ENCODE results near the gene NUP98. TPM values are rescaled to one million over a fixed set of nuclear protein-coding genes. Genes with fewer than 3 reads are reported as not detected.
A peak's percentile ranks its signal among the peaks of the same experiment; 100 is the strongest.

The NUP98 gene
- total RNA-seq, 6 experiments from 2014 or later = 29.7 to 69.0 (median 34.3) TPM

GRCh38 chr11:3807909-3808860, 10.8 kb upstream of the NUP98 start, which contains the start of gene PGAP2:
TSS of gene PGAP2 (plus strand) at chr11:3808560. CDS start at chr11:3811260, 2,700 bp downstream.
- H3K27ac ChIP-seq = peak within 1 kb of the TSS; percentile 41 to 65 (median 60)
- no peaks in the 10 kb centered on the region for H3K27me3 ChIP-seq
- 2% methylated on average over 21 of the region's 55 CpGs for WGBS (ENCODE audit: insufficient coverage, low coverage, low lambda C conversion rate, missing lambda C conversion rate)
- peak within 1 kb of the TSS; percentile 79 to 91 (median 85) for H3K4me3 ChIP-seq
- peaks cover 0 to 11% (median 2%) of the 10 kb centered on the region in 4 donors for H3K4me1 ChIP-seq
- intact Hi-C loops (cut with DNase I) = no loop called here
- DNase-seq (peak; percentile 72 to 80 (median 74)), ATAC-seq (peak; percentile 83 to 84 (median 83))
- TF ChIP-seq POLR2A (IDR thresholded peaks at IDR 0.05) = no peak
- TF ChIP-seq, protein P1, sequence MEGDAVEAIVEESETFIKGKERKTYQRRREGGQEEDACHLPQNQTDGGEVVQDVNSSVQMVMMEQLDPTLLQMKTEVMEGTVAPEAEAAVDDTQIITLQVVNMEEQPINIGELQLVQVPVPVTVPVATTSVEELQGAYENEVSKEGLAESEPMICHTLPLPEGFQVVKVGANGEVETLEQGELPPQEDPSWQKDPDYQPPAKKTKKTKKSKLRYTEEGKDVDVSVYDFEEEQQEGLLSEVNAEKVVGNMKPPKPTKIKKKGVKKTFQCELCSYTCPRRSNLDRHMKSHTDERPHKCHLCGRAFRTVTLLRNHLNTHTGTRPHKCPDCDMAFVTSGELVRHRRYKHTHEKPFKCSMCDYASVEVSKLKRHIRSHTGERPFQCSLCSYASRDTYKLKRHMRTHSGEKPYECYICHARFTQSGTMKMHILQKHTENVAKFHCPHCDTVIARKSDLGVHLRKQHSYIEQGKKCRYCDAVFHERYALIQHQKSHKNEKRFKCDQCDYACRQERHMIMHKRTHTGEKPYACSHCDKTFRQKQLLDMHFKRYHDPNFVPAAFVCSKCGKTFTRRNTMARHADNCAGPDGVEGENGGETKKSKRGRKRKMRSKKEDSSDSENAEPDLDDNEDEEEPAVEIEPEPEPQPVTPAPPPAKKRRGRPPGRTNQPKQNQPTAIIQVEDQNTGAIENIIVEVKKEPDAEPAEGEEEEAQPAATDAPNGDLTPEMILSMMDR (IDR thresholded peaks at IDR 0.05) = peak; percentile 46 to 67 (median 65)
- no peaks in the 10 kb centered on the region for H3K36me3 ChIP-seq
- no peaks in the 10 kb centered on the region for H3K9me3 ChIP-seq

DNA sequence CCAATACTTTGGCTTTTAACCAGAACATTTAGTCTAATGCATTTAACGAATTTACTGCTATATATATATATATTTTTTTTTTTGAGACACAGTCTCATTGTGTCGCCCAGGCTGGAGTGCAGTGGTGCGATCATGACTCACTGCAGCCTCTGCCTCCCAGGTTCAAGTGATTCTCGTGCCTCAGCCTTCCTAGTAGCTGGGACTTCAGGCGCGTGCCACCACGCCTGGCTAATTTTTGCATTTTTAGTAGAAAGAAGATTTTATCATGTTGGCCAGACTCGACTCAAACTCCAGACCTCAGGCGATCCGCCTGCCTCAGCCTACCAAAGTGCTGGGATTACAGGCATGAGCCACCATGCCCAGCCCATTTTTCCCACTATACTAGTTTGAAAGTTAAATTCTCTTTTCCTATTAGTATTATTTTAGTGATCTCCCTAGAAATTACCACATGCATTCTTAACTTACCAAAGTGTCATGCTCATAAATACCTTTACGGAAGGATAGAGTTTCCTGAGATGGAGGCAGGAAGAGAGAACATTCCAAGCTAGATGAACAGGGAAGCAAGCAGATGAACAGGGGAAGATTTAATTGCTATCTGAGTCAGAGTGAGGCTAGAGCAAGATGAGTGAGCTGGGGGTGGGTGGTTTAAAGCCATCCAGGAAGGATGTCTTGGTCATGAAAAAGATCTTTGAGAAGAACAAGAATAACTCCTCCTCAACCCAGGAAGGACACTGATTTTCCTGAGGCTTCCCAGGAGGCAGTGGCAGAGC, 6.6 kb upstream of the NUP98 start:
- peaks cover 0 to 3% (median 0%) of the 10 kb centered on the region in 4 donors for H3K4me1 ChIP-seq
- no peaks in the 10 kb centered on the region for H3K36me3 ChIP-seq
- no peak for TF ChIP-seq POLR2A (IDR thresholded peaks at IDR 0.05)
- TF ChIP-seq, protein P1 (IDR thresholded peaks at IDR 0.05) = no peak
- WGBS (ENCODE audit: insufficient coverage, low coverage, low lambda C conversion rate, missing lambda C conversion rate) = 89% methylated on average over 10 of the region's 11 CpGs
- no peak overlapping the region for H3K27ac ChIP-seq
- no peaks in the 10 kb centered on the region for H3K9me3 ChIP-seq
- no peaks in the 10 kb centered on the region for H3K27me3 ChIP-seq
- ATAC-seq (no peak), DNase-seq (no peak)
- no peak overlapping the region for H3K4me3 ChIP-seq
- intact Hi-C loops (cut with DNase I) = no loop called here

DNA sequence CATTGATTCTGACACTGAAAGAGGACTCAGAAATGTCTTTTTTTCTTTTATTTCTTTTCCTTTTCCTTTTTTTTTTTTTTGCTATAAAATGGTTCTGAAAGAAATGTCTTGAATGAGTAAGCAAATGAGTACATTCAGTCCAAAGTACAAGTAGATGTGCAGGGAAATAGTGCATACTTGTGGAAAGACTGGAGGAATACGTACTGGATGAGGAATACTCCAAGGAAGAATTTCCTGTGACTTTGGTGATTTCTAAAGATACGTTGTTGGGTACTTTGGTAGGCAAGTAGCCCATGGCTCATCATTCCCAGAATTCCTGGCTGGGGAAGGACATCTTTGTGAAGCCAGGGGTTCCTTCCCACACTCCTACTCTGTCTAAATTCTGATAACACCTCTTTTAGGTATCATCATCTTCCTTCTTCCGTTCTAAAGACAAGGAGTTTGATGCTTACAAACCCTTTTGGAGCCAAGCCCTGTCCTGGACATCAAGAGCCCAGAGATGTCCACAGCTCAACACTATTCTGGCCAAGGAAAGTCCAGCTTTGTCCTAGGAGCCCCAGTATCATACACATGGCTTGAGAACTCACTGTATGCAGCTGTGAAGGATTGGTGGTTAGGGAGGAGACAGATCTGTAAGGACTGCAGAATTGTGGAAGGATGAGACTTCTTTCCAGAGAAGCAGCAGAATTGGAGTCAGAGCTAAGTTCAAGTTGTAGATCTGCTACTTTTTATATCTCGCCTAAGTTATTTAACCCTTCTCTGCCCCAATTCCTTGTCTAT, 4.8 kb upstream of the NUP98 start:
- H3K9me3 ChIP-seq = no peaks in the 10 kb centered on the region
- no peak for ATAC-seq
- H3K27me3 ChIP-seq = no peaks in the 10 kb centered on the region
- intact Hi-C loops (cut with DNase I) = no loop called here
- no peaks in the 10 kb centered on the region for H3K36me3 ChIP-seq
- TF ChIP-seq, protein P1 (IDR thresholded peaks at IDR 0.05) = no peak
- TF ChIP-seq POLR2A (IDR thresholded peaks at IDR 0.05) = no peak
- H3K4me3 ChIP-seq = no peak overlapping the region
- no peak overlapping the region for H3K27ac ChIP-seq
- DNase-seq = no peak
- 73% methylated on average over 4 of the region's 4 CpGs for WGBS (ENCODE audit: insufficient coverage, low coverage, low lambda C conversion rate, missing lambda C conversion rate)
- peaks cover 0 to 4% (median 0%) of the 10 kb centered on the region in 4 donors for H3K4me1 ChIP-seq

- 98% methylated on average over 4 of the region's 5 CpGs for WGBS (ENCODE audit: insufficient coverage, low coverage, low lambda C conversion rate, missing lambda C conversion rate)
- Histone ChIP-seq H3K4me1 (peaks cover 0 to 15% (median 7%) of the 10 kb centered on the region in 4 donors), H3K4me3 (no peak overlapping the region), H3K9me3 (no peaks in the 10 kb centered on the region), H3K27ac (no peak overlapping the region), H3K27me3 (no peaks in the 10 kb centered on the region), H3K36me3 (no peaks in the 10 kb centered on the region)
- TF ChIP-seq, protein P1 (IDR thresholded peaks at IDR 0.05) = no peak
- no peak for TF ChIP-seq POLR2A (IDR thresholded peaks at IDR 0.05)
- ATAC-seq = no peak
- intact Hi-C loops (cut with DNase I) = no loop called here
- no peak for DNase-seq
Observed at GRCh38 chr11:3799873-3800272, 2.5 kb upstream of the NUP98 start.

All from right lobe of liver (tissue), 6 donors.